ENCODE data around the gene ATP6V1A.

DNA sequence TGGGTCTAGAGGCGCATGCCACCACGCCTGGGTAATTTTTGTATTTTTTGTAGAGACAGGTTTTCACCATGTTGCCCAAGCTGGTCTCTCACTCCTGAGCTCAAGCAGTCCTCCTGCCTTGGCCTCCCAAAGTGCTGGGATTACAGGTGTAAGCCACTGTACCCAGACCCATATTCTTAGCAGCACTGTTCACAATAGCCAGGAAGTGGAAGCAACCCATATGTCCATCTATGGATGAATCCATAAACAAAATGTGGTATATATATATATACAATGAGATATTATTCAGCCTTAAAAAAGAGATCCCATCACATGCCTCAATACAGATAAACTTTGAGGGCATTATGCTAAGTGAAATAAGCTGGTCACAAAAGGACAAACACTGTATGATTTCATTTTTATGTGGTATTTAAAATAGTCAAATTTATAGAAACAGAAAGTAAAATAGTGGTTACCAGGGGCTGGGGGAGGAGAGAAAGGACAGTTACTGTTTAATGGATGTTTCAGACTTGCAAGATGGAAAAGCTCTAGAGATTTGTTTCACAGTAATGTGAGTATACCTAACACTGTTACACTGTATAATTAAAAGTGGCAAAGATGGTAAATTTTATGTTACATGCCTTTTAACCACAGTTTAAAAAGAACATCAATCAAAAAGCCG, 56.1 kb downstream of the ATP6V1A start:
- TF ChIP-seq, protein P1, sequence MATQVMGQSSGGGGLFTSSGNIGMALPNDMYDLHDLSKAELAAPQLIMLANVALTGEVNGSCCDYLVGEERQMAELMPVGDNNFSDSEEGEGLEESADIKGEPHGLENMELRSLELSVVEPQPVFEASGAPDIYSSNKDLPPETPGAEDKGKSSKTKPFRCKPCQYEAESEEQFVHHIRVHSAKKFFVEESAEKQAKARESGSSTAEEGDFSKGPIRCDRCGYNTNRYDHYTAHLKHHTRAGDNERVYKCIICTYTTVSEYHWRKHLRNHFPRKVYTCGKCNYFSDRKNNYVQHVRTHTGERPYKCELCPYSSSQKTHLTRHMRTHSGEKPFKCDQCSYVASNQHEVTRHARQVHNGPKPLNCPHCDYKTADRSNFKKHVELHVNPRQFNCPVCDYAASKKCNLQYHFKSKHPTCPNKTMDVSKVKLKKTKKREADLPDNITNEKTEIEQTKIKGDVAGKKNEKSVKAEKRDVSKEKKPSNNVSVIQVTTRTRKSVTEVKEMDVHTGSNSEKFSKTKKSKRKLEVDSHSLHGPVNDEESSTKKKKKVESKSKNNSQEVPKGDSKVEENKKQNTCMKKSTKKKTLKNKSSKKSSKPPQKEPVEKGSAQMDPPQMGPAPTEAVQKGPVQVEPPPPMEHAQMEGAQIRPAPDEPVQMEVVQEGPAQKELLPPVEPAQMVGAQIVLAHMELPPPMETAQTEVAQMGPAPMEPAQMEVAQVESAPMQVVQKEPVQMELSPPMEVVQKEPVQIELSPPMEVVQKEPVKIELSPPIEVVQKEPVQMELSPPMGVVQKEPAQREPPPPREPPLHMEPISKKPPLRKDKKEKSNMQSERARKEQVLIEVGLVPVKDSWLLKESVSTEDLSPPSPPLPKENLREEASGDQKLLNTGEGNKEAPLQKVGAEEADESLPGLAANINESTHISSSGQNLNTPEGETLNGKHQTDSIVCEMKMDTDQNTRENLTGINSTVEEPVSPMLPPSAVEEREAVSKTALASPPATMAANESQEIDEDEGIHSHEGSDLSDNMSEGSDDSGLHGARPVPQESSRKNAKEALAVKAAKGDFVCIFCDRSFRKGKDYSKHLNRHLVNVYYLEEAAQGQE (IDR thresholded peaks at IDR 0.05; ENCODE audit: low read depth, low read length): no peak
- no peak for TF ChIP-seq TAF1 (IDR thresholded peaks at IDR 0.05; ENCODE audit: borderline replicate concordance, low read depth, low read length)
- no peak for TF ChIP-seq RAD21 (IDR thresholded peaks at IDR 0.05; ENCODE audit: low read length)
- TF ChIP-seq, protein P2, sequence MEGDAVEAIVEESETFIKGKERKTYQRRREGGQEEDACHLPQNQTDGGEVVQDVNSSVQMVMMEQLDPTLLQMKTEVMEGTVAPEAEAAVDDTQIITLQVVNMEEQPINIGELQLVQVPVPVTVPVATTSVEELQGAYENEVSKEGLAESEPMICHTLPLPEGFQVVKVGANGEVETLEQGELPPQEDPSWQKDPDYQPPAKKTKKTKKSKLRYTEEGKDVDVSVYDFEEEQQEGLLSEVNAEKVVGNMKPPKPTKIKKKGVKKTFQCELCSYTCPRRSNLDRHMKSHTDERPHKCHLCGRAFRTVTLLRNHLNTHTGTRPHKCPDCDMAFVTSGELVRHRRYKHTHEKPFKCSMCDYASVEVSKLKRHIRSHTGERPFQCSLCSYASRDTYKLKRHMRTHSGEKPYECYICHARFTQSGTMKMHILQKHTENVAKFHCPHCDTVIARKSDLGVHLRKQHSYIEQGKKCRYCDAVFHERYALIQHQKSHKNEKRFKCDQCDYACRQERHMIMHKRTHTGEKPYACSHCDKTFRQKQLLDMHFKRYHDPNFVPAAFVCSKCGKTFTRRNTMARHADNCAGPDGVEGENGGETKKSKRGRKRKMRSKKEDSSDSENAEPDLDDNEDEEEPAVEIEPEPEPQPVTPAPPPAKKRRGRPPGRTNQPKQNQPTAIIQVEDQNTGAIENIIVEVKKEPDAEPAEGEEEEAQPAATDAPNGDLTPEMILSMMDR (IDR thresholded peaks at IDR 0.05): no peak
- TF ChIP-seq EZH2phosphoT487 (IDR thresholded peaks at IDR 0.05; ENCODE audit: borderline replicate concordance, low read depth): no peak
- no peak for TF ChIP-seq GATA2 (CRISPR knock-in tag; IDR thresholded peaks at IDR 0.05)
- TF ChIP-seq RCOR1 (IDR thresholded peaks at IDR 0.05; ENCODE audit: low read length): no peak
- TF ChIP-seq FOSL2 (IDR thresholded peaks at IDR 0.05; ENCODE audit: borderline replicate concordance, low read depth): no peak
- TF ChIP-seq, protein P3, sequence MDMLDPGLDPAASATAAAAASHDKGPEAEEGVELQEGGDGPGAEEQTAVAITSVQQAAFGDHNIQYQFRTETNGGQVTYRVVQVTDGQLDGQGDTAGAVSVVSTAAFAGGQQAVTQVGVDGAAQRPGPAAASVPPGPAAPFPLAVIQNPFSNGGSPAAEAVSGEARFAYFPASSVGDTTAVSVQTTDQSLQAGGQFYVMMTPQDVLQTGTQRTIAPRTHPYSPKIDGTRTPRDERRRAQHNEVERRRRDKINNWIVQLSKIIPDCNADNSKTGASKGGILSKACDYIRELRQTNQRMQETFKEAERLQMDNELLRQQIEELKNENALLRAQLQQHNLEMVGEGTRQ (IDR thresholded peaks at IDR 0.05; ENCODE audit: borderline replicate concordance, low read depth, low read length): no peak
